HepG2 (cell line): ENCODE data around the gene BEST3. TPM values are rescaled to one million over a fixed set of nuclear protein-coding genes. Genes with fewer than 3 reads are reported as not detected.

ENCODE experiments used
- ATAC-seq: fragments of 200-7000 bp; cut with Tn5 transposase; 3 replicates; pipeline ENCODE4 v1.9.1; 2020; ENCODE audit warnings: mild to moderate bottlenecking, moderate library complexity
- BruUV-seq: library from RNA; stranded (reverse); fragments of 400-500 nt; replicated peaks from 2 replicates; lab custom pipeline; 2021; lab: Mats Ljungman, UMichigan
- CTCF ChIA-PET: fragments of 300-600 bp; formaldehyde crosslinking; extraction: SDS; loops from one replicate; lab custom pipeline; 2021; ENCODE audit warnings: low total read pairs, inconsistent platforms, low intra/inter-chr PET ratio; lab: Yijun Ruan, JAX
- POLR2A ChIA-PET: fragments of 350-600 bp; sonication (Branson Sonifier 250); formaldehyde crosslinking; loops from one replicate; lab custom pipeline; 2020; ENCODE audit warnings: antibody characterized with exemption, inconsistent platforms; lab: Yijun Ruan, JAX
- DNase-seq: peaks from one replicate; pipeline ENCODE4 v3.0.0-alpha.2; 2015; ENCODE audit warnings: low spot score
- FAIRE-seq: peaks from 3 replicates; lab custom pipeline; 2011; peaks lifted over from hg19 to GRCh38; lab: Jason Lieb, UNC
- H2AFZ ChIP-seq: one replicate; pipeline ENCODE4 v1.6.1; 2011; ENCODE audit warnings: low read length, inconsistent platforms
- H3K27ac ChIP-seq: fragments of 300-600 bp; 3 replicates; pipeline ENCODE4 v1.8.0; 2011; ENCODE audit warnings: mixed run types, mild to moderate bottlenecking, mixed read lengths, low read length, inconsistent platforms; ENCODE audit not compliant: insufficient read depth; ENCODE audit errors: extremely low read length
- H3K27me3 ChIP-seq, 2 experiments: fragments of 200-600 bp in 1 of 2; 2 replicates in 1 of 2; 3 replicates in 1 of 2; pipeline versions ENCODE4 v1.6.0 to v1.8.0; 2011; ENCODE audit warnings: low read length in 2 of 2, mild to moderate bottlenecking in 2 of 2, moderate library complexity in 2 of 2, inconsistent platforms in 1 of 2; ENCODE audit not compliant: insufficient read depth in 2 of 2, control insufficient read depth in 1 of 2
- H3K36me3 ChIP-seq, 2 experiments: fragments of 200-600 bp in 1 of 2; replicated peaks in 1 of 2; 2 replicates in 1 of 2; 3 replicates in 1 of 2; pipeline versions ENCODE4 v1.5.1 to v1.8.0; 2011; ENCODE audit warnings: low read length in 2 of 2, inconsistent platforms in 1 of 2; ENCODE audit not compliant: insufficient read depth in 2 of 2, control insufficient read depth in 1 of 2
- H3K4me1 ChIP-seq: 2 replicates; pipeline ENCODE4 v1.5.1; 2012; ENCODE audit warnings: low read length, inconsistent platforms; ENCODE audit not compliant: insufficient read depth
- H3K4me2 ChIP-seq: 2 replicates; pipeline ENCODE4 v1.6.0; 2011; ENCODE audit warnings: low read depth, low read length, inconsistent platforms
- H3K4me3 ChIP-seq, 3 experiments: fragments of 200-600 bp in 1 of 3; sonication (generic), shearing (Covaris generic) in 1 of 3; replicated peaks in 1 of 3; 2 replicates each; pipeline ENCODE4 v1.5.1; 2011 to 2016; ENCODE audit warnings: low read length in 3 of 3, inconsistent platforms in 2 of 3, low read depth in 2 of 3, mild to moderate bottlenecking in 2 of 3, control low read depth in 1 of 3, mixed read lengths in 1 of 3; ENCODE audit not compliant: insufficient read depth in 1 of 3
- H3K79me2 ChIP-seq: one replicate; pipeline ENCODE4 v1.6.1; 2011; ENCODE audit warnings: low read length, inconsistent platforms; ENCODE audit not compliant: insufficient read depth
- H3K9ac ChIP-seq: 2 replicates; pipeline ENCODE4 v1.6.0; 2011; ENCODE audit warnings: mild to moderate bottlenecking, low read depth, low read length, inconsistent platforms; ENCODE audit not compliant: insufficient read depth
- H3K9me3 ChIP-seq: 2 replicates; pipeline ENCODE4 v1.5.1; 2012; ENCODE audit warnings: mild to moderate bottlenecking, low read length
- H4K20me1 ChIP-seq: 2 replicates; pipeline ENCODE4 v1.6.0; 2011; ENCODE audit warnings: inconsistent platforms, mild to moderate bottlenecking, low read length, moderate library complexity; ENCODE audit not compliant: insufficient read depth
- ATF7-NPFF ChIP-seq: sonication (generic); formaldehyde crosslinking; IDR thresholded peaks from 2 replicates; pipeline ENCODE4 v1.8.1; 2023; ENCODE audit warnings: mild to moderate bottlenecking, low read depth, missing genetic modification reagents, moderate library complexity
- CBX2 ChIP-seq, 2 experiments: fragments of 200-600 bp in 1 of 2; sonication (generic); formaldehyde crosslinking in 1 of 2; IDR thresholded peaks; 2 replicates each; pipeline versions ENCODE4 v1.7.0 to v1.8.1; 2018 to 2022; ENCODE audit warnings: low read depth in 2 of 2, low read length in 1 of 2, mild to moderate bottlenecking in 1 of 2, missing genetic modification reagents in 1 of 2
- ESRRA ChIP-seq: sonication (generic); formaldehyde crosslinking; IDR thresholded peaks from 2 replicates; pipeline ENCODE4 v1.5.1; 2020; ENCODE audit warnings: mild to moderate bottlenecking, low read depth, missing genetic modification reagents
- ZBTB40 ChIP-seq, 2 experiments: fragments of 450-650 bp in 1 of 2; sonication (generic) in 1 of 2; formaldehyde crosslinking in 1 of 2; IDR thresholded peaks; 2 replicates each; pipeline versions ENCODE4 v1.6.1 to v1.8.0; 2016 to 2022; ENCODE audit warnings: antibody characterized with exemption in 1 of 2, mild to moderate bottlenecking in 1 of 2, missing genetic modification reagents in 1 of 2
- ZNF12 ChIP-seq: sonication (generic); formaldehyde crosslinking; IDR thresholded peaks from 2 replicates; pipeline ENCODE4 v1.5.0; 2020; ENCODE audit warnings: missing genetic modification reagents
- ZNF451 ChIP-seq: sonication (generic); formaldehyde crosslinking; IDR thresholded peaks from 2 replicates; pipeline ENCODE4 v1.5.0; 2020; ENCODE audit warnings: mild to moderate bottlenecking, missing genetic modification reagents
- ZNF839 ChIP-seq: sonication (generic); formaldehyde crosslinking; IDR thresholded peaks from 2 replicates; pipeline ENCODE4 v1.4.0; 2020; ENCODE audit warnings: missing genetic modification reagents, mild to moderate bottlenecking, borderline replicate concordance
- WGBS: methylation state at CpG from one replicate; pipeline ENCODE4 v1.1.6; 2017; ENCODE audit warnings: low lambda C conversion rate; 5-methylcytosine and 5-hydroxymethylcytosine counted together
- in situ Hi-C: cut with HindIII; loops from 2 replicates; pipeline ENCODE4 v1.10.0; 2017; ENCODE audit warnings: low pct_unique_long_range_greater_than_20kb; ENCODE audit not compliant: extremely low pct_ligation_motif_present
- intact Hi-C: fragments of 100-400 bp; cut with micrococcal nuclease; formaldehyde crosslinking; loops from one replicate; pipeline ENCODE4 v1.10.0; 2022; ENCODE audit not compliant: unreplicated experiment
- polyA plus RNA-seq, 8 experiments: library from polyadenylated mRNA; depleted of rRNA in 3 of 8; stranded (reverse) in 7 of 8; unstranded in 1 of 8; fragments of >200 nt; fragmentation: Illumina TruSeq in 4 of 8; extraction: Trizol in 4 of 8; gene quantifications; 2 replicates each; pipeline versions ENCODE4 v1.2.1 to v1.2.3, GENCODE V29; 2011 to 2016; ENCODE audit warnings: low read depth in 4 of 8, missing spikeins in 1 of 8, mixed read lengths in 1 of 8; ENCODE audit not compliant: insufficient read depth in 1 of 8
- total RNA-seq, 5 experiments: library from RNA; depleted of rRNA; stranded (reverse); fragments of >200 nt; fragmentation: Illumina TruSeq; extraction: Trizol; gene quantifications; 2 replicates each; pipeline ENCODE4 v1.2.3, GENCODE V29; 2016; ENCODE audit warnings: low read depth in 1 of 5

BEST3 gene
- total and polyA plus RNA-seq, 2 of the 13 experiments (the other 11 are each of a cell fraction or from before 2014, with no cell fraction given) = not detected

DNA sequence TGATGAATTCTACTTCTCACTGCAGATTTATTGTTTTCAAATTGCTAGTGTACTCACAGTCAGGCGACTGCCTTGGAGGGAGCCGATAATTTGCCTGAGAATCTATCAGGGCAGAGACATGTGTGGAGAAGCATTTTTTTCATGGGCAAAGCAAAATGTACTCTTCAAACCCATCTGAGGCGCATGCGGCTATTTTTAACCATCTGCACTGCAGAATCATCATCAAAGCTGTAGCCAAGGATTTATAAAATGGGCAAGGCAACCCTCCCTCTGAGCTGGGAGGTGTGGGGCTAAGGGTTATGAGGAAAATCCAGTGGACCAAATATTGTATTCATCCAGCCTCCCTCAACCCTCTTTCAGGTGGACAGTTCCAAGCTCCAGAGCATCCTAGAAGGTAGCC is 37.7 kb downstream of the BEST3 start:
- no peak overlapping the region for H3K27ac ChIP-seq
- H3K4me2 ChIP-seq = no peak overlapping the region
- no TSS peak for BruUV-seq
- no peak overlapping the region for H3K9ac ChIP-seq
- peaks cover 11% of the 10 kb centered on the region for H3K4me1 ChIP-seq
- ChIA-PET POLR2A (no interaction called here), CTCF (no interaction called here)
- no peak for FAIRE-seq
- in situ Hi-C loops (no loop called here), intact Hi-C loops (no loop called here)
- no peaks in the 10 kb centered on the region for H3K9me3 ChIP-seq
- 0 out of 5 replicates have a peak, but pooled peaks cover 0 to 1% of the 10 kb centered on the region in 2 experiments for H3K27me3 ChIP-seq
- H3K79me2 ChIP-seq = no peaks in the 10 kb centered on the region
- no peaks in the 10 kb centered on the region for H3K36me3 ChIP-seq
- no peak overlapping the region for H2AFZ ChIP-seq
- TF ChIP-seq ESRRA (CRISPR knock-in tag) (no peak), ATF7-NPFF (CRISPR knock-in tag) (no peak), ZBTB40 (IDR thresholded peaks at IDR 0.05) (no peak), ZBTB40 (CRISPR knock-in tag; IDR thresholded peaks at IDR 0.05) (no peak), CBX2 (IDR thresholded peaks at IDR 0.05; ENCODE audit: low read depth, low read length) (no peak), CBX2 (CRISPR knock-in tag; IDR thresholded peaks at IDR 0.05; ENCODE audit: low read depth) (no peak), ZNF839 (CRISPR knock-in tag) (no peak), ZNF12 (CRISPR knock-in tag) (no peak), ZNF451 (CRISPR knock-in tag) (no peak)
- no peak overlapping the region for H3K4me3 ChIP-seq
- no peak for ATAC-seq
- WGBS = 51% methylated on average over 4 of the region's 4 CpGs
- no peaks in the 10 kb centered on the region for H4K20me1 ChIP-seq
- no peak for DNase-seq
